K562 (cell line): ENCODE measurements around the gene RAB3IP.

ENCODE experiments used
- ATF2 ChIP-seq: sonication (generic); formaldehyde crosslinking; IDR thresholded peaks from 2 replicates; pipeline ENCODE4 v1.8.1; 2022; ENCODE audit warnings: missing genetic modification reagents
- CTCF ChIP-seq, 3 experiments: IDR thresholded peaks in 2 of 3; conservative IDR thresholded peaks in 1 of 3; 2 replicates each; pipeline ENCODE4 v1.5.1; 2011 to 2012; ENCODE audit warnings: low read length in 3 of 3, mild to moderate bottlenecking in 3 of 3, control low read depth in 2 of 3, improper control_type of control experiment in 1 of 3, inconsistent platforms in 1 of 3, low read depth in 1 of 3, mixed read lengths in 1 of 3, moderate library complexity in 1 of 3; ENCODE audit not compliant: insufficient read depth in 2 of 3
- EZH2 ChIP-seq: IDR thresholded peaks from 2 replicates; pipeline ENCODE4 v1.6.1; 2012; ENCODE audit warnings: low read depth, mild to moderate bottlenecking, inconsistent platforms, low read length, borderline replicate concordance
- JUN ChIP-seq, 2 experiments: sonication (generic) in 1 of 2; formaldehyde crosslinking in 1 of 2; IDR thresholded peaks; 2 replicates each; pipeline versions ENCODE4 v1.6.1 to v1.8.0; 2012 to 2022; ENCODE audit warnings: borderline replicate concordance in 2 of 2, mild to moderate bottlenecking in 2 of 2, improper control_type of control experiment in 1 of 2, low read depth in 1 of 2, low read length in 1 of 2, missing genetic modification reagents in 1 of 2
- KLF13 ChIP-seq: fragments of 450-650 bp; IDR thresholded peaks from 2 replicates; pipeline ENCODE4 v1.6.1; 2016; ENCODE audit warnings: missing genetic modification characterization, low read depth, mild to moderate bottlenecking, missing compliant biosample characterization, moderate library complexity, borderline replicate concordance
- MYC ChIP-seq, 2 experiments: fragments of 250-450 bp in 1 of 2; sonication (Bioruptor Pico) in 1 of 2; IDR thresholded peaks; 2 replicates each; pipeline versions ENCODE4 v1.5.1 to v1.6.1; 2012 to 2021; ENCODE audit warnings: low read depth in 2 of 2, borderline replicate concordance in 1 of 2, improper control_type of control experiment in 1 of 2, low read length in 1 of 2, mild to moderate bottlenecking in 1 of 2, moderate library complexity in 1 of 2
- POLR2AphosphoS5 ChIP-seq: IDR thresholded peaks from 2 replicates; pipeline ENCODE4 v1.6.1; 2011; ENCODE audit warnings: mild to moderate bottlenecking, low read depth, low read length, moderate library complexity; ENCODE audit not compliant: control insufficient read depth, insufficient read depth

GRCh38 chr12:69833696-69834095 lies 95.0 kb downstream of the RAB3IP start:
- TF ChIP-seq POLR2AphosphoS5: no peak
- TF ChIP-seq CTCF (IDR thresholded peaks at IDR 0.05 in 2 of 3, conservative IDR thresholded peaks at IDR 0.05 in 1 of 3; ENCODE audit: insufficient read depth in 2 of 3, low read depth in 1 of 3, low read length in 3 of 3): no peak
- no peak for TF ChIP-seq EZH2
- TF ChIP-seq KLF13 (tag): no peak
- no peak for TF ChIP-seq ATF2 (CRISPR knock-in tag)
- no peak for TF ChIP-seq MYC (IDR thresholded peaks at IDR 0.05; ENCODE audit: low read depth, low read length)
- TF ChIP-seq MYC (CRISPR knock-in tag; IDR thresholded peaks at IDR 0.05; ENCODE audit: borderline replicate concordance, low read depth): no peak
- no peak for TF ChIP-seq JUN (IDR thresholded peaks at IDR 0.05; ENCODE audit: borderline replicate concordance, low read depth, low read length)
- TF ChIP-seq JUN (CRISPR knock-in tag; IDR thresholded peaks at IDR 0.05; ENCODE audit: borderline replicate concordance): no peak
